Activated CD4-positive, alpha-beta memory T cell treated with anti-CD3 and anti-CD28 coated beads, Interleukin-2, amount 10 ng/mL, durations not matched to agents 7 days and 5 days (primary cell): Measurements from ENCODE around the gene TMPRSS13. TPM values are rescaled to one million over a fixed set of nuclear protein-coding genes. Genes with fewer than 3 reads are reported as not detected.
A peak's percentile ranks its signal among the peaks of the same experiment; 100 is the strongest.

ENCODE experiments used
- CTCF ChIA-PET: fragments of 350-600 bp; sonication (Branson Sonifier 250); formaldehyde crosslinking; loops from one replicate; lab custom pipeline; 2021; ENCODE audit warnings: antibody characterized with exemption, inconsistent platforms; lab: Charles Lee
- POLR2A ChIA-PET: fragments of 350-600 bp; sonication (Branson Sonifier 250); formaldehyde crosslinking; loops from one replicate; lab custom pipeline; 2021; ENCODE audit warnings: antibody characterized with exemption; lab: Charles Lee
- DNase-seq: peaks from one replicate; pipeline ENCODE4 v3.0.0-alpha.2; 2020
- H3K27ac Mint-ChIP-seq: one replicate; pipeline ENCODE4 v1.8.0; 2021; ENCODE audit warnings: mild to moderate bottlenecking, mixed read lengths
- H3K27me3 Mint-ChIP-seq: one replicate; pipeline ENCODE4 v1.8.0; 2021; ENCODE audit warnings: mixed read lengths
- H3K36me3 Mint-ChIP-seq: one replicate; pipeline ENCODE4 v1.8.0; 2021; ENCODE audit warnings: low read depth, mixed read lengths
- H3K4me1 Mint-ChIP-seq: one replicate; pipeline ENCODE4 v1.8.0; 2021; ENCODE audit warnings: mixed read lengths
- H3K4me3 Mint-ChIP-seq: one replicate; pipeline ENCODE4 v1.8.0; 2021; ENCODE audit warnings: mild to moderate bottlenecking, mixed read lengths
- H3K9me3 Mint-ChIP-seq: one replicate; pipeline ENCODE4 v1.8.0; 2021; ENCODE audit warnings: mixed read lengths
- total RNA-seq, 2 experiments: library from RNA; stranded (reverse); gene quantifications; one replicate each; pipeline ENCODE4 v1.2.3, GENCODE V29; 2021

Gene TMPRSS13
- total RNA-seq, 2 experiments from 2014 or later = 1.9 to 2.2 TPM

DNA sequence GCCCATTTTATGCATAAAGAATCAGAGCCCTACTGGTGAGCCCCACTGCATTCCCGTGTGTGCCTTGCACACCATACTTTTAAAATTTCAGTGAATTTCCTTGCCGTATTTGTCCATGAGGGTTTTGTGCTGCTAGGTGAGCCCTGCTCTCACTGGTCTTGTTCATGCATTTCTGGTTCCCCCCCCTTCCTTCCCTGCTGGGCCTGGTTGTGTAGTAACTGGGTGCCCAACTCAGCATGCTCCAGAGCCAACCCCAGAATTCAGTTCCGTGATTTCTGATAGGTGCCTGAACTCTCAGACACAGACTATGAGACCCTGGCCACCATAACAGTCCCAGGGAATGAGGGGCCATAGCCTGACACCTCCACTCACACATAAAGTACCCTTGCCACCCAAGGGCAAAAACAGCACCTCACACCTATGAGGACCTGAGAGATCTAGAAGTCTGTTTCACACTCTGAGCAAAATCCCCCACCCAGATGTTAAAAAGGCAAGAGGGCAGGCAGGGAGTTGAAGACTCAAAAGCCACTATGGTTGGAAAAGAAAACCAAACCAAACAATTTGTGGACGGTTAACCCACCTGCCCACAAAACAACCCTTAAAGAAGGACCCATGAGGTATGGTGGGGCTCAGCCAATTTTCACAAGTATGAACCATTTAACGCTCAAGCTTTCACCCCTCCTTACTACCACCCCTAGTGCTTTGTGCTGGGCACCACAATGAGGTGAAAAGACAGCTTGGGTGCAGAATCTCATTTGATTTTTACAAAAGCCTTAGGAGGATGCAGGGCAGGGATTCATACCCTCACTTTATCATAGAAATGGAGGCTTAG, 40.2 kb upstream of the TMPRSS13 start:
- H3K9me3 Mint-ChIP-seq = no peaks in the 10 kb centered on the region

DNA sequence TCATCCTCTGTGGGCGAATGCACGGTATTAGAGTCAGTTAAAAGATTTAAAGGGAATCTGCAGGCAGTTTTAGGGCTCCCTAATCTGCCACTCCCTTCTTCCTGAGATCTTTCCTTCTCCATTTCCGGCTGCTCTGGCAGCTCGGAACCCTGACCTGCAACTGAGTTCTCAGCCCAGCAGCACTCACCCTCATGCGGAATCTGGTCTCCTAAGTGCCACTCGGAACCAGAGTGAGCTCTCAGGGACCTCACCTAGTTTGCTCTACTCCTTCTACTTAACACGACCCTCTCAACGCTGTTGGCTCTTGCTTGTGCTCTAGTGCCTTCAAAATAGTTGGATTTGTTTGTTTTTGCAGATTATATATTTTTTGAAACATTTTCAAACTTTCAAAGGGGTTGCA, 37.7 kb upstream of the TMPRSS13 start:
- POLR2A ChIA-PET = interaction anchor here (0.7 to 1.3 kb wide), 2 partner anchors 16 to 20 kb away, joined by 3 read pairs; partner anchors contain the start of gene IL10RA

More for the DNA sequence above, 40.2 kb upstream of the TMPRSS13 start:
- H3K27me3 Mint-ChIP-seq = no peaks in the 10 kb centered on the region
- ChIA-PET CTCF (interaction anchor here (1.0 to 3.2 kb wide), 2 partner anchors 19 to 22 kb away, joined by 3 to 10 read pairs; no protein-coding TSS in a partner anchor), POLR2A (interaction anchor here (1.1 to 6.7 kb wide), 5 partner anchors 10 to 73 kb away, joined by 3 to 52 read pairs (median 8); partner anchors contain the start of gene IL10RA)
- H3K27ac Mint-ChIP-seq = no peak overlapping the region
- H3K4me1 Mint-ChIP-seq = peaks cover 57% of the 10 kb centered on the region
- DNase-seq = no peak
- peaks cover 9% of the 10 kb centered on the region for H3K36me3 Mint-ChIP-seq
- no peak overlapping the region for H3K4me3 Mint-ChIP-seq

DNA sequence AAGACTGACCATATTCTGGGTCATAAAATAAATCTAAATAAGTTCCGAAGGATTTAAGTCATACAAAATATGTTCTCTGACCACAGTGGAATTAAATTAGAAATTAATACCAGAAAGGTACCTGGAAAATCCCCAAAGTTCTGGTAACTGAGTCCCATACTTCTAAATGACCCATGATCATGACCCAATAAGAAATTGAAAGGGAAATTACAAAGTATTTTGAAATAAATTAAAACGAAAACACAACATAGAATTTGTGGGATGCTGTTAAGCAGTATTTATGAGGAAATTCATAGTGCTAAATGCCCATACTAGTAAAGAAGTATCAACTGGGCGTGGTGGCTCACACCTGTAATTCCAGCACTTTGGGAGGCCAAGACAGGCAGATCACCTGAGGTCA, 33.6 kb upstream of the TMPRSS13 start:
- peaks cover 20% of the 10 kb centered on the region for H3K9me3 Mint-ChIP-seq
- ChIA-PET CTCF (interaction anchor here (1.2 kb wide), 1 partner anchor 37 kb away, joined by 3 read pairs; no protein-coding TSS in a partner anchor), POLR2A (no interaction called here)
- H3K4me1 Mint-ChIP-seq = peaks cover 35% of the 10 kb centered on the region
- DNase-seq = no peak
- H3K36me3 Mint-ChIP-seq = peaks cover 33% of the 10 kb centered on the region
- no peak overlapping the region for H3K27ac Mint-ChIP-seq
- no peak overlapping the region for H3K4me3 Mint-ChIP-seq
- H3K27me3 Mint-ChIP-seq = no peaks in the 10 kb centered on the region

More for the DNA sequence above, 37.7 kb upstream of the TMPRSS13 start:
- Mint-ChIP-seq H3K4me1 (peaks cover 39% of the 10 kb centered on the region), H3K36me3 (peaks cover 9% of the 10 kb centered on the region), H3K9me3 (no peaks in the 10 kb centered on the region), H3K27me3 (no peaks in the 10 kb centered on the region), H3K27ac (no peak overlapping the region), H3K4me3 (no peak overlapping the region)
- CTCF ChIA-PET = interaction anchor here (1.0 to 1.3 kb wide), 2 partner anchors 16 to 23 kb away, joined by 3 read pairs; no protein-coding TSS in a partner anchor
- DNase-seq = no peak

DNA sequence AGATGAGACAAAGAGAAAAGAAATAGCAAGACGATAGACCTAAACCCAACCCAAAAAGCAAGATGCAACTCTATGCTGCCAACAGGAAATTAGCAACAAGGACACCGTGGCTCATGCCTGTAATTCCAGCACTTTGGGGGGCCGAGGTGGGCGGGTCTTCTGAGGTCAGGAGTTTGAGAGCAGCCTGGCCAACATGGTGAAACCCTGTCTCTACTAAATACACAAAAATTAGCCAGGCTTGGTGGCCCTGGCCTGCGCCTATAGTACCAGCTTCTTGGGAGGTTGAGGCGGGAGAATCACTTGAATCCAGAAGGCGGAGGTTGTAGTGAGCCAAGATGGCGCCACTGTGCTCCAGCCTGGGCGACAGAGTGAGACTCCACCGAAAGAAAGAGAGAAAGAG, 32.7 kb upstream of the TMPRSS13 start:
- CTCF ChIA-PET = interaction anchor here (0.6 kb wide), 1 partner anchor 91 kb away, joined by 3 read pairs; no protein-coding TSS in a partner anchor

DNA sequence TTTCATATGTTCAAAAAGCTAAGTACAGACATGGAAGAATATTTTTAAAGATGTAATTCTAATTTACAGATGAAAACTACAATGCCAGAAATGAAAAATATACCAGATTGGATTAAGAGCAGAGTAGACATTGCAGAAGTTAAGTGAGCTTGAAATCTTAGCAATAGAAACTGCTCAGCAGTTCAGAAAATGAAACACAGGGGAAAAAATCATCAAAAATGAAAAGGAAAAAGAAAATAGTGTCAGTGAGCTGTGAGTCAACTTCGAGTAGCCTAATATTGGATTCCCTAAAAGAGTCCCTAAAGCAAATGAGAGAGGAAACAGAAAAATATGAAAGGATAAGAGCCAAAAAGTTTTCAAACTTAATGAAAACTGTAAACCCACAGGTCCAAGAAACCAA, 31.2 kb upstream of the TMPRSS13 start:
- peaks cover 38% of the 10 kb centered on the region for H3K4me1 Mint-ChIP-seq
- H3K27ac Mint-ChIP-seq = no peak overlapping the region
- POLR2A ChIA-PET = interaction anchor here (0.6 to 3.1 kb wide), 9 partner anchors 9 to 92 kb away, joined by 3 to 29 read pairs (median 7); partner anchors contain the start of gene IL10RA
- H3K27me3 Mint-ChIP-seq = no peaks in the 10 kb centered on the region
- CTCF ChIA-PET = interaction anchor here (0.8 to 2.2 kb wide), 10 partner anchors 9 to 151 kb away, joined by 3 to 14 read pairs (median 3); partner anchors contain the start of gene IL10RA
- H3K4me3 Mint-ChIP-seq = no peak overlapping the region
- no peak for DNase-seq
- peaks cover 52% of the 10 kb centered on the region for H3K36me3 Mint-ChIP-seq
- peaks cover 37% of the 10 kb centered on the region for H3K9me3 Mint-ChIP-seq

More for the DNA sequence above, 32.7 kb upstream of the TMPRSS13 start:
- Mint-ChIP-seq H3K4me3 (no peak overlapping the region), H3K27me3 (no peaks in the 10 kb centered on the region), H3K4me1 (peaks cover 36% of the 10 kb centered on the region), H3K27ac (no peak overlapping the region), H3K36me3 (peaks cover 42% of the 10 kb centered on the region), H3K9me3 (peaks cover 30% of the 10 kb centered on the region)
- POLR2A ChIA-PET = interaction anchor here (3.1 kb wide), 1 partner anchor 25 kb away, joined by 29 read pairs; the partner anchor contains the start of gene IL10RA
- DNase-seq = no peak

DNA sequence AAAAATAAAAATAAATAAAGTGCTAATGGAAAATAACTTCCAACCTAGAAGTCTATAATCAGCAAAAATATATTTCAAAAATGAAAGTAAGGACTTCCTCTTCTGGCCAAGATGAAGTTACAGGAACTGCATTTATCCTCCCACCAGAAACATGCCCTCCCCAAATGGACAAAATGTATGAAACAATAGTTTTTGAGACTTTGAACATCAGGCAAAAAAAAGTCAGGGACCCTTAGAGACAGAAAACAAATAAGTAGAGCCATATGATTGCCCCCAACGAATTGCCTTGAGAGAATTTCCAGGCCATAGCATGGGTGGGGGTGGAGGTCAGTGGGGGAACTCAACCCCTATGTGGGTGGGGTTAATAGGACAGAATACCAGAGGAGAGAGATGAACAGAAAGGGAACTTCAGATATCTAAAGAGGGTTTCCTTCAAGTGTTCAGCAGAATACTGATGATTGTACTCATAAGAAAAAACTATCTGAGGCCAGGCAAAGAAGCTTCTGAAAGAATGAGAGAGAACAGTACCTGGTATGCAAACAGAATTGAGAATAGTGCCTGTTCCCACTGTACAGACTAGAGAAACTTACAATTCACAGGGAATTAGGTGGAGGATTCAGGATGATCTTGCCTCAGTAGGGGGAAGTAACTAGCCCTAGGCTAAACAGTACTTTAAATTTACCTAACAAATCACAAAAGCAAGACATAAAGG, 30.4 kb upstream of the TMPRSS13 start:
- H3K4me3 Mint-ChIP-seq = peak overlapping the region; percentile 36
- no peak for DNase-seq
- H3K27ac Mint-ChIP-seq = peak overlapping the region; percentile 82
- peaks cover 38% of the 10 kb centered on the region for H3K4me1 Mint-ChIP-seq
- ChIA-PET CTCF (interaction anchor here (1.0 to 2.2 kb wide), 8 partner anchors 9 to 151 kb away, joined by 3 to 14 read pairs (median 4); partner anchors contain the start of gene IL10RA), POLR2A (interaction anchor here (0.6 to 3.1 kb wide), 9 partner anchors 8 to 93 kb away, joined by 3 to 29 read pairs (median 7); partner anchors contain the start of gene IL10RA)
- H3K27me3 Mint-ChIP-seq = no peaks in the 10 kb centered on the region
- H3K36me3 Mint-ChIP-seq = peaks cover 52% of the 10 kb centered on the region
- H3K9me3 Mint-ChIP-seq = peaks cover 37% of the 10 kb centered on the region

DNA sequence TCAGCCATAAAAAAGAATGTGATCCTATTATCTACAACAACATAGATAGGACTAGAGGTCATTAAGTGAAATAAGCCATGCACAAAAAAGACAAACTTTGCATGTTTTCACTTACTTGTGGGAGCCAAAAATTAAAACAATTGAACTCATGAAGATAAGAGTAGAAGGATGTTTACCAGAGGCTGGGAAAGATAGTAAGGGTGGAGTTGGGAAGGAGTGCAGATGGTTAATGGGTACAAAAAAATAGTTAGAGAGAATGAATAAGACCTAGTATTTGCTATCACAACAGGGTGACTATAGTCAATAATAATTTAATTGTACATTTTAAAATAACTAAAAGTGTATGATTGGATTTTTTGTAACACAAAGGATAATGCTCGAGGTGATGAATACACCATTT, 29.7 kb upstream of the TMPRSS13 start:
- CTCF ChIA-PET = no interaction called here
- POLR2A ChIA-PET = no interaction called here
- no peaks in the 10 kb centered on the region for H3K27me3 Mint-ChIP-seq
- no peak overlapping the region for H3K4me3 Mint-ChIP-seq
- DNase-seq = no peak
- peak overlapping the region; percentile 24 for H3K27ac Mint-ChIP-seq
- H3K4me1 Mint-ChIP-seq = peaks cover 42% of the 10 kb centered on the region
- H3K36me3 Mint-ChIP-seq = peaks cover 56% of the 10 kb centered on the region
- H3K9me3 Mint-ChIP-seq = peaks cover 37% of the 10 kb centered on the region

DNA sequence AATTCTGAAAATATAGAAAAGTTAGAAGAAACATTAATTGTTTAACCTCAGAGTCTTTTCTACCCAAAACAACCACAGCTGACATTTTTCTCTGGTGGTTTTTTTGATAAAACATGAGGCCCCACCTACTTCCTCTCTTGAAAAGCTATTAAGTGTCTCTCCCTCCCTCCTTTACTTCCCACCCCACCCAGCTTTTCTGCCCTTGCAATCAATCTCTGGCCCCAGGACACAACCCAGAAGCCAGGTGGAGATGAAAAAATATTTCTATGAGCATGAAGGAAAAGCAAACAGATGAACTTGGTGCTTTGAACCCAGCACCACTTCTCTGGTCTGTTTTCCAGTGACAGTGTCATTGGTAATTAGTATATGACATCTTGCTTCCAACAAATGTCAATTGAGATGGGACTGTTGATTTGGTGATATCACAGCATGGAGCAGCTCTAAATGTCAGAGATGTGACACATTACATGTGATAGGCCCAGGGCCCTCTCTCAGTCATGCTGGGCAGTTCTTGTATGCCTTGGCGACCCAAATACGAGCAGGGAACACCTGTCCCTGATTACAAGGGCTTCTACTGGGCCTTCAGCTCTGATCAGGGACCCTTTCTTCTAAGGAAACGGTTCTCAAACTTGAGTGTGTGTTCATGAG, 23.9 kb upstream of the TMPRSS13 start:
- peak overlapping the region; percentile 95 for H3K27ac Mint-ChIP-seq
- H3K4me3 Mint-ChIP-seq = peak overlapping the region; percentile 26
- POLR2A ChIA-PET = interaction anchor here (0.8 to 14.8 kb wide), 9 partner anchors 19 to 130 kb away, joined by 3 to 878 read pairs (median 6); partner anchors contain the start of gene IL10RA
- peaks cover 30% of the 10 kb centered on the region for H3K36me3 Mint-ChIP-seq
- H3K9me3 Mint-ChIP-seq = peaks cover 20% of the 10 kb centered on the region
- no peaks in the 10 kb centered on the region for H3K27me3 Mint-ChIP-seq
- no peak for DNase-seq
- CTCF ChIA-PET = interaction anchor here (1.0 to 11.4 kb wide), 13 partner anchors 7 to 245 kb away, joined by 3 to 333 read pairs (median 9); partner anchors contain the start of gene IL10RA
- peaks cover 66% of the 10 kb centered on the region for H3K4me1 Mint-ChIP-seq

DNA sequence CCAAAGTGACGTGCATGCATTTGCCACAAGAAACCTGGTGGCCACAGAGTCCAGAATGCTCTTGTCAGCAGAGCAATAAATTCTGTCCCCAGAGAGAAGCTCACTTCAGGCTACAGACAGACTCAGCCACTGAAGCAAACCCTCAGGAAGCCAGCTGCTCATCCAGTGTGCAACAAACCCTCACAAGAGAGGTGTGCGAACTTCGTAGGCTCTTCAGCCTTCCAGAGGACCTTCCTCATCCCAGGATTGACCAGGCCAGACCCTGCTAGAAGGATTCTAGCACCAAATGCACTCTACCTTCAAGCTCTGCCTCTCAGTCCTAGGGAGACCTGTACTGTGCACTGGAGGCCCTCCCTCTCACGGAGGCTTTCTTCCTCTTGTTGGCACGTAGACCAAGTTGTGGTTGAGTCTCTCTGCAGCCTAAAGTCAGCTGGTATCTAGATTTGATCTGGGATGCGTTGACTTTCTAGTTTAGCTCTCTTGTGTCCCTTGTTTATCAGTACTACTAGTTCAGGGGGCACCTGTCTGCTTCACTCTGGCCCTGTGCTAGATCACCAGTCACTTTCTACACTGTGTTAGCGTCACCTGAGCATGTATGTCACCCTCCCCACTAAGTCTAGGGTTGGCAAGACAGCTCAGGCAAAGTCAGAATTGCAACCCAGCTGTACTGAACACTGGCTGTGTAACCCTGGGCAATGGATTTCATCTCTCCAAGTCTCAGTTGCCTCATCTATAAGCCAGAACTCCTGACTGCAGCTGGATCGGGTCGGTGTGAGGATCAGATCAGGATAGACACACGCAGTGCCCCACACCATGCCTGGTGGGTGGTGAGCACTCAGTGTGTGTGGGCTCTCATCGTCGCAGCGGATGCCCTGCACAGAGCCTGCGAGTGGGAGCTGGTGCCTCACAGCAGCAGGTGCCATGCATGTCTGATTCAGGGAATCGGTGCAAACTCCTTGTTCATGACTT, 22.1 kb upstream of the TMPRSS13 start:
- CTCF ChIA-PET = interaction anchor here (0.6 to 11.4 kb wide), 28 partner anchors 9 to 220 kb away, joined by 3 to 333 read pairs (median 6); partner anchors contain the start of gene IL10RA
- peaks cover 3% of the 10 kb centered on the region for H3K9me3 Mint-ChIP-seq
- peak overlapping the region; percentile 73 for H3K4me3 Mint-ChIP-seq
- DNase-seq = peak; percentile 69
- H3K27ac Mint-ChIP-seq = peak overlapping the region; percentile 95
- H3K36me3 Mint-ChIP-seq = peaks cover 11% of the 10 kb centered on the region
- POLR2A ChIA-PET = interaction anchor here (0.7 to 14.8 kb wide), 22 partner anchors 9 to 136 kb away, joined by 3 to 878 read pairs (median 4); partner anchors contain the start of genes FXYD2 and IL10RA
- peaks cover 80% of the 10 kb centered on the region for H3K4me1 Mint-ChIP-seq
- no peaks in the 10 kb centered on the region for H3K27me3 Mint-ChIP-seq

DNA sequence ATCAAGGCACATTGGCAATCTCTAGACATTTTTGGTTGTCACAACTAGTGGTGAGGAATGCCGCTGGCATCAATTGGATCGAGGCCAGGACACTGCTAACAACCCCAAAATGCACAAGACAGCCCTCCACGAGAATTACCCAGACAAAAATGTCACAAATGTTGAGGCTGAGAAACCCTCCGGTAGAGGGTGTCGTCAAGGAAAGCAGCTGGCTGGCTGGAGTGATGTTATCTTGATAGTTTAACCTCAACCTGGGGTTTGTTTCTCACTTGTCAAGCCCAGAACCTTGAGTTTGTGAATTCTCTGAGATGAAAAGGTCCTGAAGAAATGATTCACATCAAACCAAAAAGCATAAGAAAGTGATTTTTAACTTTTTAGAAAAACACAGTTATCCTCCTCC, 21.1 kb upstream of the TMPRSS13 start:
- Mint-ChIP-seq H3K4me3 (peak overlapping the region; percentile 73), H3K9me3 (no peaks in the 10 kb centered on the region), H3K27me3 (no peaks in the 10 kb centered on the region), H3K4me1 (peaks cover 90% of the 10 kb centered on the region), H3K36me3 (peaks cover 7% of the 10 kb centered on the region), H3K27ac (peak overlapping the region; percentile 95)
- DNase-seq = peak; percentile 78
- ChIA-PET CTCF (interaction anchor here (0.7 to 11.4 kb wide), 23 partner anchors 10 to 221 kb away, joined by 3 to 333 read pairs (median 6); partner anchors contain the start of gene IL10RA), POLR2A (interaction anchor here (0.8 to 14.8 kb wide), 13 partner anchors 10 to 135 kb away, joined by 3 to 878 read pairs (median 9); partner anchors contain the start of gene IL10RA)
